Activated CD8-positive, alpha-beta memory T cell treated with anti-CD3 and anti-CD28 coated beads for 48 hours (primary cell): Measurements from ENCODE around the gene ADD1.
"Not testable (repeated sequence)": the region's sequence is repeated elsewhere in the genome, so short reads cannot be mapped to it uniquely, and the experiment has no call there.

ENCODE experiments used
- DNase-seq, 3 experiments: peaks; one replicate each; pipeline ENCODE4 v3.0.0-alpha.2; 2020; ENCODE audit warnings: low read depth in 2 of 3, low spot score in 2 of 3

Gene ADD1

DNA sequence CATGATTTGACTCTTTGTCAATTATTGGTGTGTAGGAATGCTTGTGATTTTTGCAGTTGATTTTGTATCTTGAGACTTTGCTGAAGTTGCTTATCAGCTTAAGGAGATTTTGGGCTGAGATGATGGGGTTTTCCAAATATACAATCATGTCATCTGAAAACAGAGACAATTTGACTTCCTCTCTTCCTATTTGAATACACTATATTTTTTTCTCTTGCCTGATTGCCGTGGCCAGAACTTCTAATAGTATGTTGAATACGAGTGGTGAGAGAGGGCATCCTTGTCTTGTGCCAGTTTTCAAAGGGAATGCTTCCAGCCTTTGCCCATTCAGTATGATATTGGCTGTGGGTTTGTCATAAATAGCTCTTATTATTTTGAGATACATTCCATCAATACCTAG lies 74.7 kb downstream of the ADD1 start:
- not testable (repeated sequence) for DNase-seq

DNA sequence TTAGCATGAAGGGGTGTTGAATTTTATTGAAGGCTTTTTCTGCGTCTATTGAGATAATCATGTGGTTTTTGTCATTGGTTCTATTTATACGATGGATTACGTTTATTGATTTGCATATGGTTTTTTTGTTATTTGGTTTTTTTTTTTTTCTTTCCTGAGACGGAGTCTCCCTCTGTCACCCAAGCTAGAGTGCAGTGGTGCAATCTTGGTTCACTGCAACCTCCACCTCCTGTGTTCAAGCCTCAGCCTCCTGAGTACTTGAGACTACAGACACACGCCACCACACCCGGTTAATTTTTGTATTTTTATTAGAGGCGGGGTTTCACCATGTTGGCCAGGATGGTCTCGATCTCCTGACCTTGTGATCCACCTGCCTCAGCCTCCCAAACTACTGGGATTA lies 75.1 kb downstream of the ADD1 start:
- DNase-seq: not testable (repeated sequence)

DNA sequence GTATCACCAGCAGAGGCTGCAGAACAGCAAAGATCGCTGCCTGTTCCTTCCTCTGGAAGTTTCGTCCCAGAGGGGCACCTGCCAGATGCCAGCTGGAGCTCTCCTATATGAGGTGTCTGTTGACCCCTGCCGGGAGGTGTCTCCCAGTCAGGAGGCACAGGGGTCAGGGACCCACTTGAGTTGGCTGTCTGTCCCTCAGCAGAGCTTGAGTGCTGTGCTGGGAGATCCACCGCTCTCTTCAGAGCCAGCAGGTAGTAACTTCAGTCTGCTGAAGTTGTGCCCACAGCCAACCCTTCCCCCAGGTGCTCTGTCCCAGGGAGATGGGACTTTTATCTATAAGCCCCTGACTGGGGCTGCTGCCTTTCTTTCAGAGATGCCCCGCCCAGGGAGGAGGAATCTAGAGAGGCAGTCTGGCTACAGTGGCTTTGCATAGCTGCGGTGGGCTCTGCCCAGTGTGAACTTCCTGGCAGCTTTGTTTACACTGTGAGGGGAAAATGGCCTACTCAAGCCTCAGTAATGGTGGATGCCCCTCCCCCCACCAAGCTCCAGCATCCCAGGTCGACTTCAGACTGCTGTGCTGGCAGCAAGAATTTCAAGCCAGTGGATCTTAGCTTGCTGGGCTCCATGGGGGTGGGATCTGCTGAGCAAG lies 78.9 kb downstream of the ADD1 start:
- DNase-seq: not testable (repeated sequence)

GRCh38 chr4:2923141-2923551 lies 79.5 kb downstream of the ADD1 start:
- no peak for DNase-seq

DNA sequence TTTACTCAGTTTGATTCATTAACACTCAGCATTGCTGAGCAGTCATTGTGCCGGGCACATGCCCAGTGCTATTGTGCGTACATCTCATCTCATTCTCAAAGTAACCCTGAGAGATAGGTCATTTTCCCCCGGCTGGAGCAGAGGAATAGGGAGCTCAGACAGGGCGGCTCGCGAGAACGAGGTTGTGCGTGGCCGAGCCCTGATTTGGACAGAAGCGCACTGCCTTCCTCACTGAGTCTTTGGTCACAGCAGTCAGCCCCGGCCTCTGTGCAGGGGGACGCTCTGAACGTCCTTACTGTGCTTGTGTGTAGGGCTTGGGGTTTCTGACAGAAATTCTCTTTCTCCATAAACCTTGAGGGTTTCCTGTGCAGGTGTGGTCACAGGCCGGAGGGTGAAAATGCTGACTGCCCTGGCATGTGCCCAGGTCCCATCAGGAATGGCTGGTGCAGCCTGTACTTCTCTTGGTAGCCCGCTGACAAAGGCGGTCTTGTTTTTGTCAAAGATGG lies 80.1 kb downstream of the ADD1 start:
- no peak for DNase-seq

GRCh38 chr4:2924286-2924685 lies 80.6 kb downstream of the ADD1 start:
- no peak for DNase-seq

DNA sequence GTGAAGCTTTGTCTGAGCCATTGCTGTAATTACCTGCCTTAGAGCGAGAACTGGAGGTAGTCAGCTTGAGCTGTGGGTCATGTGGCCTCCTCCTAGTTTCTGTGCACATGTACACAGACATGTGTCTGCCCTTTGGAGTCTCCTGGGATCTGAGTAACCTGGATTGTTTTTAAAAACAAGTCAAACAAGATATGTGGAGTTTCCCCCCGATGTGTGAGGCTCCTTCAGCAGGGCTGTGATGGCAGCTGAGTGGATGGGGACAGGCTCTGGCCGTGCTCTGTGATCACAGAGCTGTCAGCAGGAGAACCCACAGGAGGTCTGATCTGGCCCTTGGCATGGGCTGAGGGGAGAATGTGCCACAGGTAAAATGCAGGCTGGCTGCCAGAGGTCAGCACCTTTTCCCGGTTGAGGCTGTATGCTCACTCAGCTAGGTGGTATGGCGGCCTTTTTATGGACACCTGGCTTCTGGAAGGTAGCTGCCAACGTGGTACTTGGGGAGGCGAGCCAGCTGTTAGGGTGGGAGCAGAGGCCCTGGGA lies 81.2 kb downstream of the ADD1 start:
- DNase-seq: no peak

DNA sequence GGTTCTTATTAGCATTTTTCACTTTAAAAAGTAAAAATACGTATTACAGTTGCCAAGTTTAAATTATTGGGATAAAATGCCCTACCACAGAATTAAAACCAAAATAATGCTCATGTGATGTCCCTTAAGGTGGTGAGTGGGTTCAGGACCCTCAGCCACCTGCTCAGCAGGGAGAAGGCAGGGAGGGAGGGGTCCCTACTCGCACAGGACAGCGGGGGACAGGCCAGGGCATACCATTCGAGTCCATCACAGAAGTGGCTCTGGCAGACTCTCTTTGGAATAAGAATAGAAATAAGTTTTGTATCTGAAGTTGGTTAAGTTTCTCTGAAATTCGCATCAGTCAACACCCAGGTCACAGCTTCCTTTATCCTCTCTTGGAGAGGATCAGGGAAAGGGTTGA lies 81.9 kb downstream of the ADD1 start:
- DNase-seq: no peak

- DNase-seq: no peak
Observed at GRCh38 chr4:2925931-2926860, 82.6 kb downstream of the ADD1 start.

GRCh38 chr4:2927016-2927695 lies 83.5 kb downstream of the ADD1 start:
- no peak for DNase-seq

- no peak for DNase-seq
Observed at GRCh38 chr4:2927696-2928075, 84.0 kb downstream of the ADD1 start.

DNA sequence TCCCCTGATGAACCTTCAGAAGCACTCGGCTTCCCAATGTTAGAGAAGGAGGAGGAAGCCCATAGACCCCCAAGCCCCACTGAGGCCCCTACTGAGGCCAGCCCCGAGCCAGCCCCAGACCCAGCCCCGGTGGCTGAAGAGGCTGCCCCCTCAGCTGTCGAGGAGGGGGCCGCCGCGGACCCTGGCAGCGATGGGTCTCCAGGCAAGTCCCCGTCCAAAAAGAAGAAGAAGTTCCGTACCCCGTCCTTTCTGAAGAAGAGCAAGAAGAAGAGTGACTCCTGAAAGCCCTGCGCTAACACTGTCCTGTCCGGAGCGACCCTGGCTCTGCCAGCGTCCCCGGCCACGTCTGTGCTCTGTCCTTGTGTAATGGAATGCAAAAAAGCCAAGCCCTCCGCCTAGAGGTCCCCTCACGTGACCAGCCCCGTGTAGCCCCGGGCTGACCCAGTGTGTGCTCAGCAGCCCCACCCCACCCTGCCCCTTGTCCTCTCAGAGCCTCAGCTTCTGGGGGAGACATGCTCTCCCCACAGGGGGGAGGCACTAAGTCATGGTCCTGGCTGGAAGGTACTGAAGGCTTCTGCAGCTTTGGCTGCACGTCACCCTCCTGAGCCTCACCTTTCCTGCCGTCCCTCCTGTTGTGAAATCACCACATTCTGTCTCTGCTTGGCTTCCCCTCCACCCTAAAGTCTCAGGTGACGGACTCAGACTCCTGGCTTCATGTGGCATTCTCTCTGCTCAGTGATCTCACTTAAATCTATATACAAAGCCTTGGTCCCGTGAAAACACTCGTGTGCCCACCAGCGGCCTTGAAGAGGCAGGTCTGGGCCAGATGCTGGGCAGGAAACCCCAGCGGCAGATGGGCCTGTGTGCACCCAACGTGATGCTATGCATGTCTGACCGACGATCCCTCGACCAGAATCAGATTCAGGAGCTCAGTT lies 84.9 kb downstream of the ADD1 start:
- no peak for DNase-seq

- no peak for DNase-seq
Observed at GRCh38 chr4:2929469-2929868, 85.8 kb downstream of the ADD1 start.

DNA sequence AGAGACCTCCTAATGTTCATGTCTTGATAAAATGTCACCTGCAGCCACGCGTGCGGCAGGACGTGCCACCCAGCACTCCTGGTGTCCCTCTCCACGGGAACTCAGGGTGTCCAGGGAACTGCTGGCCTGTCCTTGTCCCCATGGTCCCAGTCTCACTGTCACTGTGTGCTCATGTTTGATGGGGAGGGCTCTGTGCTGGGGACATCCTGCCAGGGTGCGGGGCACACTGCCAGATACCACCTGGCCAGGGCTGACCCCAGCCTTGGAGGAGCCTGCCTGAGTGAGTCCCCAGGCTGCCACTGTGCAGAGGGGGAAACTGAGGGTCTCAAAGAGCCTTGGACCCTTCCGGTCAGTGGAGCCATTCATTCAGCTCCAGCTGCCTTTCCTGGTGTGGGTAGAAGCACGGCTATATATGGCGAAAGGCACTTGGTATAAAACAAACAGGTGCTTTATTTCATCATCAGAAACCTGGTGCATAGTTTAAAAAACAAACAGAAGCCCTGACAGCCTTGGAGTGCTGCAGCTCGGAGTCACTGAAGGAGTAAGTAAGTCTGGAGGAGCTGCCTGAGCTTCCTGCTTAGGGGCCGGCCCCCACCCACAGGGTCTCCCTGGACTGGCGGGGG lies 86.6 kb downstream of the ADD1 start:
- no peak for DNase-seq

DNA sequence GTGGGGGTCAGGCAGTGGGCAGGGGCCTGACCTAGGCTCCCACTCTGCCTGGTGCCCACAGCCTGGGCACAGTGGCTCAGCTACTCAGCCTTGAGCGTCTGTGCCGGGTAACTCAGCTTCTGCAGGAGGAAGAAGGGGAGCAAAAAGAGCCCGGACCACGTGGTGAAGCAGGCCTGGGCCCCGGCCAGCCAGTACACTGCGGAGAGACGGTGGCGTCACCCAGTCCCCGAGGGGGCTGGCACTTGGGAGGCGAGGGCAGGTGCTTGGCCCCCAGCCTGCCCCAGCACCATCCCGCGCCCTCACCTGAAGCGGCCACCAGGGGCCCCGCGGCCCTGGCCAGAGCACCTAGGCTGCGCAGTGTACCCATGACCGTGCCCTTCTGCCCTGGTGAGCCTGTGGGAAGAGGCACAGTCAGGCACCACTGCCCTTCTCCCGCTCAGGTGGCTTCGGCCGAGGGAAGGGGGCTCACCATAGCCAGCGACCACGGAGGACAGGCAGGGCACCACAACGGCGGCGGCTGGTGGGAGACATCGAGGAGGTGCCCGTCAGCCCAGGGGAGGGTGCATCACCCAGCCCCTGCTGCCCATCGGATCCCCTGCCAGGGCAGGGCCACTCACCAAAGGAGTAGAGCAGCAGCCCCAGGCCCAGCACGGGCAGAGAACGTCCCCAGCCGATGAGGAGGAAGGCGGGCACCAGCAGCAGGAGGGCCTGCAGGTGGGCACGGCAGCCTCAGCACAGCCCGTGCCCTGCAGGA lies 87.3 kb downstream of the ADD1 start:
- no peak for DNase-seq

GRCh38 chr4:2931512-2932301 lies 88.1 kb downstream of the ADD1 start:
- no peak for DNase-seq

DNA sequence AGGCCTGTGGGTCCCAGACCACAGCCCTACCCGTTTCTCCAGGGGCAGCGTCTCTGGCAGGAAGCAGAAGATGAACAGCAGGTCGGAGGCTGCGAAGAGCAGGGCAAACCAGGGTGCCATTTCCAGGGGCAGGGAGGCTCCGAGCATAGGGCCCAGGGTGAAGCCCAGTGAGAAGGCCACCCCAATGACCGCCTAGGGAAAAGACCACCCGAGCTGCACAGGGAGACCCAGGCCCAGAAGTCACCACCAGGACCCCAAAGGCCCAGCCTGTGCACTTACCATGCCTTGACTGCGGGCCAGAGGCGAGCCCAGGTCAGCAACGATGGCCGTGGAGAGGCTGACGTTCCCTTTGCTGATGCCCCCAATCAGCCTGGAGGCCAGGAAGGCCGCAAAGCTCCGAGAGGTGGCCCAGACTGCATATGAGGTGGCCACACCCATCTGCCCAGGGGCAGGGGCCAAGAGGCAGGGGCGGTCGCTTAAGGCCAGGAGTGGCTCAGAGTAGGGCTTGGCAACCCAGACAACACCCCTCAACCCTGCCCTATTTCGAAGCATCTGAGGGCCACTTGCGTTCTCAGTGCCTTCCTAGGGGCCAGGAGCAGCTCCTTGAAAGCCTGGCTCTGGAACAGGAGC lies 88.8 kb downstream of the ADD1 start:
- no peak for DNase-seq

DNA sequence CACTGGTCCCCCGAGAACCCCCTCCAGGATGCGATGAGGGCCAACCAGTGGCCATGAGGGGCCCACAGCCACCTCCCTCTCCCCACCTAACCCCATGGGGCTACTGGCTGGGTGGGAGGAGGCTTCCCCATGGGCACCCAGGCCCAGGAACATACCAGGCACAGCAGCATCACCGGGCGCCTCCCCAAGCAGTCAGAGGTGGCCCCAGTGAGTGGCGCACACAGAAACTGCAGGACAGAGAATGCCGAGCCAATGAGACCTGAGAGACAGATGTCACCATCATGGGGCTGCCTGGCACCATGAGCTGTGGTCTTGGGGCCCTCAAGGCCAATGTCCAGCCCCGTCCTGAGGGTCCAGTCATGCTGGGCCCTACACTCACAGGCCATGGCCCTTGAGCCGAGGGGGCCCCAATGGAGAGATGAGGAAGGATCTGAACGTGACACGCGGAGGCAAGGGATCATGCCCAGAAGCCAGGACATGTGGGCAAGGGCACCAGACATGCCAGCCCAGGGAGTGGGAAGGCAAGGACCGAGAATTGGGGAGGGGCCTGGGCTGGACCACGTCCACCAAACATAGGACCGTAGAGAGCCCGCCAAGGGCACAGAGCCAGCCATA lies 89.4 kb downstream of the ADD1 start:
- DNase-seq: no peak
